ENCODE results near the gene PDE8B.

The PDE8B gene

GRCh38 chr5:77225531-77225930 is 15.1 kb downstream of the PDE8B start:
- in situ Hi-C loops (cut with MboI; ENCODE audit: low pct_unique_long_range_greater_than_20kb, low sequenced_read_pairs, unreplicated experiment) = no loop called here
- DNase-seq (ENCODE audit: low spot score) = no peak
- TF ChIP-seq, protein P1, sequence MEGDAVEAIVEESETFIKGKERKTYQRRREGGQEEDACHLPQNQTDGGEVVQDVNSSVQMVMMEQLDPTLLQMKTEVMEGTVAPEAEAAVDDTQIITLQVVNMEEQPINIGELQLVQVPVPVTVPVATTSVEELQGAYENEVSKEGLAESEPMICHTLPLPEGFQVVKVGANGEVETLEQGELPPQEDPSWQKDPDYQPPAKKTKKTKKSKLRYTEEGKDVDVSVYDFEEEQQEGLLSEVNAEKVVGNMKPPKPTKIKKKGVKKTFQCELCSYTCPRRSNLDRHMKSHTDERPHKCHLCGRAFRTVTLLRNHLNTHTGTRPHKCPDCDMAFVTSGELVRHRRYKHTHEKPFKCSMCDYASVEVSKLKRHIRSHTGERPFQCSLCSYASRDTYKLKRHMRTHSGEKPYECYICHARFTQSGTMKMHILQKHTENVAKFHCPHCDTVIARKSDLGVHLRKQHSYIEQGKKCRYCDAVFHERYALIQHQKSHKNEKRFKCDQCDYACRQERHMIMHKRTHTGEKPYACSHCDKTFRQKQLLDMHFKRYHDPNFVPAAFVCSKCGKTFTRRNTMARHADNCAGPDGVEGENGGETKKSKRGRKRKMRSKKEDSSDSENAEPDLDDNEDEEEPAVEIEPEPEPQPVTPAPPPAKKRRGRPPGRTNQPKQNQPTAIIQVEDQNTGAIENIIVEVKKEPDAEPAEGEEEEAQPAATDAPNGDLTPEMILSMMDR (IDR thresholded peaks at IDR 0.05; ENCODE audit: extremely low read depth, insufficient read depth, missing control alignments) = no peak

DNA sequence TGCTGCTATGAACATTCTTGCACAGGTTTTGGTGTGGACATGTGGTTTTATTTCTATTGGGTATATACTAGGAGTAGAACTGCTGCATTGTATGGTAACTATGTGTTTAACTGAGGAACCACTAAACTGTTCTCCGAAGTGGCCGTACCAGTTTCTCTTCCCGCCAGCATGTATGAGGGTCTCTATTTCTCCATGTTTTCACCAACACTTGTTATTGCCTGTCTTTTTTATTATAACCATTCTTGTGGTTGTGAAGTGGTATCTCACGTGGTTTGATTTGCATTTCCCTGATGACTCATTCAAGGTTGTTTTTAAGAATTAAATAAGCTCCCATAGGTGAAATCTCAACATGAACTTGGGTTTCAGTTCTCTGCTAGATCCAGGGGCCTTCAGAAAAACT is 19.4 kb downstream of the PDE8B start:
- in situ Hi-C loops (cut with MboI; ENCODE audit: low pct_unique_long_range_greater_than_20kb, low sequenced_read_pairs, unreplicated experiment) = no loop called here
- DNase-seq (ENCODE audit: low spot score) = no peak

GRCh38 chr5:77230727-77231470 is 20.4 kb downstream of the PDE8B start:
- in situ Hi-C loops (cut with MboI; ENCODE audit: low pct_unique_long_range_greater_than_20kb, low sequenced_read_pairs, unreplicated experiment) = no loop called here
- no peak for DNase-seq (ENCODE audit: low spot score)
- TF ChIP-seq, protein P1 (IDR thresholded peaks at IDR 0.05; ENCODE audit: extremely low read depth, insufficient read depth, missing control alignments) = no peak

More for the DNA sequence above, 19.4 kb downstream of the PDE8B start:
- TF ChIP-seq, protein P1 (IDR thresholded peaks at IDR 0.05; ENCODE audit: extremely low read depth, insufficient read depth, missing control alignments) = no peak

DNA sequence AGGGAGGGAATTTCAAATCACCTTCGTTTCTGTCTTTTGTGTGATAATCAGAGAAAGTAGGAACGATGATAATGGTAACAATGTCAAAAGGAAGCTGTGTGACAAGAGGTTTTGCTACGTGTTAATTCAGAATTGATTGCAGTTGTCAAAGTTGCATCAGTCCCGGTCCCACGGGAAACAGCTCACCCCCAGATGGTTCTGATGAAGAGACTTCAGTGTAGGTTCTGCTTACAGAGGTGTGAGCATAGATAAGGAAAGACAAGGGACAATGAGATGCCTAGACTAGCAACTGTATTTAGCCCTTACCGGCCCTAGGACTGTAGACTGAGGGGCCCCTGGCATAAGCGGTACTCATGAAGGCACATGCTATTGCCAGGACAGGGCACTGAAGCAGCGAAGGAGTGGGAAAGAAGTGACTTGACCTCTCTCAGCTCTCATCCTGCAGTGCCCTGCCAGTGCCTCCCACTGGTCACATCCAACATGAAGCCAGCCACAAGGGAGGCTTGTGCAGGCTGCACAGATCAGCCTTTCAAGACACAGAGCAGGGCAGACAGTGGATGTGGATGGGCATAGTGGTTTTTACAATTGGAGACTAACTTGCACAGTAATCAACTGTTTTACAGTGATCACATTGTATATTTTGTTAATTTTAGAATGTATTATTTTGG is 21.1 kb downstream of the PDE8B start:
- TF ChIP-seq, protein P1 (IDR thresholded peaks at IDR 0.05; ENCODE audit: extremely low read depth, insufficient read depth, missing control alignments) = no peak
- no peak for DNase-seq (ENCODE audit: low spot score)

DNA sequence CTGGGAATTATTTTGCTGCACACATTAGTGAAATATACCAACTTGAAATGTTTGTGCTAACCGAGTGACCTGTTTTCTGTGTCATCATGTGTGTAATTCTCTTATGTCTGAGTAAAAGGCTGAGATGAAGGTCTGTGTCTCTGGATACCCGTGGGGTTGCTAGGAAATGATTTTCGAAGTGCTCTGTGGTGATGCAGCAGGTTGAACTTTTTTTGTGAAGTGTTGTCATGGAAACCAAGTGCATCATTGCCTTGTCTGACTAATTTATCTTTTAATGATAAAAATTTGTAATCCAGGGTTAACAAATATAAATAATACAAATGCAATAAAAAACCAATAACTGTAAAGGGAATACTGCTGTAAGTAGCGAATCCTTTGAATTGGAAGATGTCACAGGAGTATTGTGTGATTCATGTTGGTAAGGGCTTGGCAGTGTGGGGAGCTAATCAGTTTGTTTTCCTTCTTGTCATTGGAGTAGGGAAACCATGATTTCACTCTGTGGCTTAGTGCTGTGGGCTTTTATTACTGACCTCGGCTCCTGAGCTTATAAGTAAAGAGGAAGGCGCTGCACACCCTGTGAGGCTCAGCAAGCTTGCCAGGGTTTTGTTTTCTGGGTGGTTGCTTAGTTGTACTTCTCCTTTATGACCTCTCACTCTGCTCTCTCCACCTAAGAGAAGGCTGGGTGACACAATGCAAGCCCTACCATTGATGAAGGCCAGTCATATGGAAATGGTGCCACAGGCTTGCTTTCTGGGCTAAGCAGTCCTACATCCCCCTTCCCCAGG is 22.3 kb downstream of the PDE8B start:
- in situ Hi-C loops (cut with MboI; ENCODE audit: low pct_unique_long_range_greater_than_20kb, low sequenced_read_pairs, unreplicated experiment) = no loop called here
- TF ChIP-seq, protein P1 (IDR thresholded peaks at IDR 0.05; ENCODE audit: extremely low read depth, insufficient read depth, missing control alignments) = no peak
- no peak for DNase-seq (ENCODE audit: low spot score)

More for the DNA sequence above, 21.1 kb downstream of the PDE8B start:
- in situ Hi-C loops (cut with MboI; ENCODE audit: low pct_unique_long_range_greater_than_20kb, low sequenced_read_pairs, unreplicated experiment) = no loop called here

Measured in GM13977 (cell line).